ENCODE data around the gene RPS6KB2.

The RPS6KB2 gene

GRCh38 chr11:67437082-67437808 is 9.0 kb downstream of the RPS6KB2 start, which contains the start of gene PTPRCAP:
PTPRCAP (minus strand) TSS chr11:67437682; CDS start chr11:67437619, 63 bp downstream.
- H3K36me3 ChIP-seq (ENCODE audit: control insufficient read depth, insufficient read depth, low read length): peaks cover 47% of the 10 kb centered on the region

GRCh38 chr11:67437809-67438157 is 9.5 kb downstream of the RPS6KB2 start:
- Histone ChIP-seq H3K4me1 (ENCODE audit: control insufficient read depth, insufficient read depth, low read length) (peaks cover 39% of the 10 kb centered on the region), H3K36me3 (ENCODE audit: control insufficient read depth, insufficient read depth, low read length) (peaks cover 44% of the 10 kb centered on the region), H3K27me3 (ENCODE audit: control insufficient read depth, insufficient read depth, low read length) (no peaks in the 10 kb centered on the region), H3K4me3 (ENCODE audit: low read length) (no peak overlapping the region), H3K9ac (ENCODE audit: low read length) (no peak overlapping the region), H3K9me3 (ENCODE audit: control insufficient read depth, low read length) (no peaks in the 10 kb centered on the region)

More at GRCh38 chr11:67437082-67437808, 9.0 kb downstream of the RPS6KB2 start, which contains the start of gene PTPRCAP:
- no peak within 1 kb of the TSS for H3K9ac ChIP-seq (ENCODE audit: low read length)
- no peaks in the 10 kb centered on the region for H3K9me3 ChIP-seq (ENCODE audit: control insufficient read depth, low read length)
- no peak within 1 kb of the TSS for H3K4me3 ChIP-seq (ENCODE audit: low read length)
- H3K4me1 ChIP-seq (ENCODE audit: control insufficient read depth, insufficient read depth, low read length): peaks cover 34% of the 10 kb centered on the region
- no peaks in the 10 kb centered on the region for H3K27me3 ChIP-seq (ENCODE audit: control insufficient read depth, insufficient read depth, low read length)

GRCh38 chr11:67438158-67438902 is 10.0 kb downstream of the RPS6KB2 start:
- Histone ChIP-seq H3K9ac (ENCODE audit: low read length) (no peak overlapping the region), H3K4me3 (ENCODE audit: low read length) (no peak overlapping the region), H3K27me3 (ENCODE audit: control insufficient read depth, insufficient read depth, low read length) (no peaks in the 10 kb centered on the region), H3K9me3 (ENCODE audit: control insufficient read depth, low read length) (no peaks in the 10 kb centered on the region), H3K4me1 (ENCODE audit: control insufficient read depth, insufficient read depth, low read length) (peaks cover 40% of the 10 kb centered on the region), H3K36me3 (ENCODE audit: control insufficient read depth, insufficient read depth, low read length) (peaks cover 40% of the 10 kb centered on the region)

DNA sequence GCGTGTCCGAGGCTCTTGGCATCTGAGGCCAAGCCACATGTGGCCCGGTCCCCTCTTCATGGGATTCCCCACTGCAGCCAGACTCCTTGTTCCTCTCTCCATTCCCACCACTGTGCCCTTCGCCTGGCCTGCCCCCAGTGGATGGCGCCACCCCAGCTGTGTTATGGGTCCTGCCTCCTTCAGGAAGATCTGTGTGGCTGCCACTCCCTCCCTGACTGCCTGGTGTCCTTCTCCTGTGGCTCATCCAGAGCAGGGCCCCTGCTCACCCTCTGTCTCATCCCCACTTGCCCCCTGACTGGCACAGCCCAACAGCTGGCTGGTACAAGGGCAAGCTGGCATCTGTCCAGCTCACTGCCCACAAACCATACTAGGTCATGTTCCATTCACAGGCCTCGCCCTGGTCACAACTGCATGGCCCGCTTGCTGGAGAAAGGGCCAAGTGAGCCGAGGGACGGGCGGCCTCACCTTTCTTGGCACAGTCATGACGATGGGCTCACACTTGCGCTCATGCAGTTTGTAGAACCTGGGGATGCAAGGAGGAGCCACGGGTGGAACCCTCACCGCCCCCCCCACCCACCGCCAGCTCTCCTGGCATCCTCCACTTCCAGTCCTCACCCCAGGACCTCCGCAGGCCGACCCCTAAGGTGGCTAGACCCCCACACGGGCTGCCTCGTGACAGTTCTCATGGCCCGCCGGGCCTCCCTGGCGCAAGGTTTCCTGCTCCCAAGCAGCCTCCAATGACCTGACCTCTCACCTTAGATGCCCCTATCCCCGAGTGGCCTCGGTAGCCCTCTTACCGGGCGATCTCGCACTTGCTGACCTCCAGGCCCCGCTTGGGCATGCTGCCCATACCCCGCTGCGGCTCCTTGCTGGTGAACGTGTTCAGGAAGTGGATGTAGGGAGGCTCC is 11.3 kb downstream of the RPS6KB2 start:
- peaks cover 28% of the 10 kb centered on the region for H3K36me3 ChIP-seq (ENCODE audit: control insufficient read depth, insufficient read depth, low read length)
- no peaks in the 10 kb centered on the region for H3K27me3 ChIP-seq (ENCODE audit: control insufficient read depth, insufficient read depth, low read length)
- no peak overlapping the region for H3K9ac ChIP-seq (ENCODE audit: low read length)
- no peaks in the 10 kb centered on the region for H3K9me3 ChIP-seq (ENCODE audit: control insufficient read depth, low read length)
- H3K4me3 ChIP-seq (ENCODE audit: low read length): no peak overlapping the region
- H3K4me1 ChIP-seq (ENCODE audit: control insufficient read depth, insufficient read depth, low read length): peaks cover 48% of the 10 kb centered on the region

- Histone ChIP-seq H3K9ac (ENCODE audit: low read length) (no peak overlapping the region), H3K4me3 (ENCODE audit: low read length) (no peak overlapping the region), H3K27me3 (ENCODE audit: control insufficient read depth, insufficient read depth, low read length) (no peaks in the 10 kb centered on the region), H3K4me1 (ENCODE audit: control insufficient read depth, insufficient read depth, low read length) (peaks cover 48% of the 10 kb centered on the region), H3K9me3 (ENCODE audit: control insufficient read depth, low read length) (no peaks in the 10 kb centered on the region), H3K36me3 (ENCODE audit: control insufficient read depth, insufficient read depth, low read length) (peaks cover 26% of the 10 kb centered on the region)
Measured at GRCh38 chr11:67440229-67441097, 12.2 kb downstream of the RPS6KB2 start.

DNA sequence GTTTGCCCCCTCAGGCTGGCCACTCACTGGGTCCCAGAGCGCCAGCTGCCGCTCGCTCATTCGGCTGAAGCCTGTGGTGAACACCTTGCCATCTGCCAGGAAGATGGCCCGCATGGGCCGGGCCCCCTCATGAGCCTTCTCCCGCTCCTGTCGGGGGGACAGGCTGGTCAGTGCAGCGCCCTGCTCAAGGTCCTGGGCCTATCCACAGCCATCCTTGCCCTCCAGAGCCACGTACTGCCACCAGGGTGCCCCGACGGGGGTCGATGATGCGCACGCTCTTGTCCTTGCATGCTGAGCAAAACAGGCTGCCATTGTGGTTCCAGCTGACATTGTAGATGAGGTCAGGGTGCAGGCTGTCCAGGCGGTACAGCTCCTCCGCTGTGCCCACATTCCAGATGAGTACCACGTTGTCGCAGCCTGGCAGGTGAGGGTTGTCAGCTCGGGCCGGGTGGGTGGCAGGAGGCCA is 12.8 kb downstream of the RPS6KB2 start:
- Histone ChIP-seq H3K4me1 (ENCODE audit: control insufficient read depth, insufficient read depth, low read length) (peaks cover 45% of the 10 kb centered on the region), H3K9ac (ENCODE audit: low read length) (no peak overlapping the region), H3K9me3 (ENCODE audit: control insufficient read depth, low read length) (no peaks in the 10 kb centered on the region), H3K27me3 (ENCODE audit: control insufficient read depth, insufficient read depth, low read length) (no peaks in the 10 kb centered on the region), H3K36me3 (ENCODE audit: control insufficient read depth, insufficient read depth, low read length) (peaks cover 26% of the 10 kb centered on the region), H3K4me3 (ENCODE audit: low read length) (no peak overlapping the region)

- H3K4me1 ChIP-seq (ENCODE audit: control insufficient read depth, insufficient read depth, low read length): peaks cover 45% of the 10 kb centered on the region
- peak overlapping the region; percentile 91 for H3K9ac ChIP-seq (ENCODE audit: low read length)
- H3K9me3 ChIP-seq (ENCODE audit: control insufficient read depth, low read length): no peaks in the 10 kb centered on the region
- peak overlapping the region; percentile 61 for H3K4me3 ChIP-seq (ENCODE audit: low read length)
- H3K36me3 ChIP-seq (ENCODE audit: control insufficient read depth, insufficient read depth, low read length): peaks cover 26% of the 10 kb centered on the region
- H3K27me3 ChIP-seq (ENCODE audit: control insufficient read depth, insufficient read depth, low read length): no peaks in the 10 kb centered on the region
Measured at GRCh38 chr11:67441731-67442351, 13.5 kb downstream of the RPS6KB2 start.

DNA sequence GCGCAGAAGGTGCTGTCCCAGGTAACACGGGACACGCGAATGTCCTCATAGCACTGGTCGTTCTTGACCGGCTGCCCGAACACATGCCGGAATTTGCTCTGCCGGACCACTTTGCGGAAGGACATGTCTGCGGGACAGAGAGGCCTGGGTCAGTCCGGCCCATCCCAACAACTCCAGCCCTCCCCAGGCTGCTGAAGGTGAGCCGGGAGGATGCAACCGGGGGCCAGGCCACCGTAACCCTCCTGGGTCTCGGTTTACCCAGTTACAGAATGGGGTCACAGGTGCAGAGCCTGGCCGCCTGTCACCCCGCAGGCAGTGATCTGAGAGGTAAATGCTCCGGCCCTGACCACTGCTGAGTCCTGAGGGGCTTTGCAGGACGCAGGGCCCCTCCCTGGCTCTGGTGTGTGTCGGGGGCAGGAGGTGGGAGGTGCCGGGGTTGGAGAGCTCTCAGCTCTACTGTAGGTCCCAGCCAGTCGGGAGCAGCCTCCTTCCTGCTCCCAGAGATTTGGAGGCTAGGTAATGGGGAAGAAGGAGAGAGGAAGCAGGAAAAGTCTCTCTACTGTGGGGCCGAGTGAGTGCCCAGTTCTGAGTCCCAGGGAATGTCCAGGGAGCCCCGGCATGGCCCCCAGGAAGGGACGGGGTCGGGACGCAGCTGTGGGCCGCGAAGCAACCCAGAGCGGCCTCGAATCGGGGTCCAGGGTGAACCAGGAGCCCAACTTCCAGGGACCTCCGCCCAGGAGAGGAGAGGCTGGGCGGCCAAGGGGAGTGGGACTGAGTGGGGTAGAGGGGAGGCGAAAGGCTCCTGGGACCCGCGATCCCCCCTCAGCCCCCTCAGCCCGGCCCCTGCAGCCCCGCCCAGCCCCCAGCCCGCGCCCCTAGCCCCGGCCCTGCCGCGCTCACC is 14.5 kb downstream of the RPS6KB2 start:
- peaks cover 26% of the 10 kb centered on the region for H3K36me3 ChIP-seq (ENCODE audit: control insufficient read depth, insufficient read depth, low read length)
- H3K9me3 ChIP-seq (ENCODE audit: control insufficient read depth, low read length): no peaks in the 10 kb centered on the region
- H3K4me3 ChIP-seq (ENCODE audit: low read length): peak overlapping the region; percentile 61
- H3K9ac ChIP-seq (ENCODE audit: low read length): peak overlapping the region; percentile 91
- H3K27me3 ChIP-seq (ENCODE audit: control insufficient read depth, insufficient read depth, low read length): no peaks in the 10 kb centered on the region
- H3K4me1 ChIP-seq (ENCODE audit: control insufficient read depth, insufficient read depth, low read length): peaks cover 45% of the 10 kb centered on the region

GRCh38 chr11:67445515-67445914 is 17.2 kb downstream of the RPS6KB2 start:
- peaks cover 32% of the 10 kb centered on the region for H3K4me1 ChIP-seq (ENCODE audit: control insufficient read depth, insufficient read depth, low read length)
- H3K27me3 ChIP-seq (ENCODE audit: control insufficient read depth, insufficient read depth, low read length): no peaks in the 10 kb centered on the region
- no peaks in the 10 kb centered on the region for H3K9me3 ChIP-seq (ENCODE audit: control insufficient read depth, low read length)

GRCh38 chr11:67448220-67448609 is 19.9 kb downstream of the RPS6KB2 start:
- Histone ChIP-seq H3K9ac (ENCODE audit: low read length) (no peak overlapping the region), H3K4me3 (ENCODE audit: low read length) (no peak overlapping the region), H3K27me3 (ENCODE audit: control insufficient read depth, insufficient read depth, low read length) (no peaks in the 10 kb centered on the region), H3K4me1 (ENCODE audit: control insufficient read depth, insufficient read depth, low read length) (peaks cover 21% of the 10 kb centered on the region), H3K9me3 (ENCODE audit: control insufficient read depth, low read length) (no peaks in the 10 kb centered on the region), H3K36me3 (ENCODE audit: control insufficient read depth, insufficient read depth, low read length) (no peaks in the 10 kb centered on the region)

More at GRCh38 chr11:67445515-67445914, 17.2 kb downstream of the RPS6KB2 start:
- no peak overlapping the region for H3K9ac ChIP-seq (ENCODE audit: low read length)
- H3K4me3 ChIP-seq (ENCODE audit: low read length): no peak overlapping the region
- peaks cover 12% of the 10 kb centered on the region for H3K36me3 ChIP-seq (ENCODE audit: control insufficient read depth, insufficient read depth, low read length)
